ENCODE data around the gene OSCP1. TPM values are rescaled to one million over a fixed set of nuclear protein-coding genes. Genes with fewer than 3 reads are reported as not detected.

The OSCP1 gene
- total and polyA plus RNA-seq, 4 donors = 16.9 to 31.4 (median 23.2) TPM

- TF ChIP-seq CTCF (IDR thresholded peaks at IDR 0.05; ENCODE audit: control extremely low read depth, extremely low read depth) = no peak
- DNase-seq = peak; percentile 36 to 47 (median 37)
- peak overlapping the region; percentile 56 to 57 for H3K9ac ChIP-seq (ENCODE audit: insufficient read depth in 1 of 2, low read length in 2 of 2)
- 0 to 1% methylated on average over 25 of the region's 25 CpGs for WGBS, 2 donors
- H3K36me3 ChIP-seq (ENCODE audit: control insufficient read depth in 4 of 4, insufficient read depth in 4 of 4, low read length in 4 of 4) = no peaks in the 10 kb centered on the region
- peak overlapping the region; percentile 87 for H3K4me3 ChIP-seq
- peaks cover 5 to 21% (median 19%) of the 10 kb centered on the region in 5 donors for H3K4me1 ChIP-seq (ENCODE audit: control insufficient read depth in 5 of 5, insufficient read depth in 5 of 5, low read length in 5 of 5)
- peak; percentile 4 for ATAC-seq (ENCODE audit: insufficient read depth, low FRiP score)
- H3K9me3 ChIP-seq (ENCODE audit: control insufficient read depth in 4 of 4, insufficient read depth in 3 of 4, low read length in 3 of 4) = no peaks in the 10 kb centered on the region
- H3K27ac ChIP-seq (ENCODE audit: low read depth in 1 of 2, low read length in 1 of 2) = peak overlapping the region; percentile 97 to 99
- no peaks in the 10 kb centered on the region for H3K27me3 ChIP-seq (ENCODE audit: control insufficient read depth in 3 of 3, insufficient read depth in 3 of 3, low read length in 2 of 3)
These were observed 65.5 kb downstream of the OSCP1 start for GRCh38 chr1:36384542-36385409.

GRCh38 chr1:36383240-36383639, 67.0 kb downstream of the OSCP1 start:
- no peak for ATAC-seq (ENCODE audit: insufficient read depth, low FRiP score)
- Histone ChIP-seq H3K4me3 (no peak overlapping the region), H3K4me1 (ENCODE audit: control insufficient read depth in 5 of 5, insufficient read depth in 5 of 5, low read length in 5 of 5) (peaks cover 5 to 23% (median 21%) of the 10 kb centered on the region in 5 donors), H3K27me3 (ENCODE audit: control insufficient read depth in 3 of 3, insufficient read depth in 3 of 3, low read length in 2 of 3) (no peaks in the 10 kb centered on the region), H3K36me3 (ENCODE audit: control insufficient read depth in 4 of 4, insufficient read depth in 4 of 4, low read length in 4 of 4) (no peaks in the 10 kb centered on the region), H3K27ac (ENCODE audit: low read depth in 1 of 2, low read length in 1 of 2) (peak overlapping the region in 1 of 2 donors; percentile 28), H3K9ac (ENCODE audit: insufficient read depth in 1 of 2, low read length in 2 of 2) (no peak overlapping the region), H3K9me3 (ENCODE audit: control insufficient read depth in 4 of 4, insufficient read depth in 3 of 4, low read length in 3 of 4) (no peaks in the 10 kb centered on the region)
- no peak for TF ChIP-seq CTCF (IDR thresholded peaks at IDR 0.05; ENCODE audit: control extremely low read depth, extremely low read depth)
- 73 to 81% methylated on average over 4 of the region's 4 CpGs for WGBS, 2 donors
- DNase-seq = no peak

- ATAC-seq (ENCODE audit: insufficient read depth, low FRiP score) = no peak
- peaks cover 5 to 25% (median 19%) of the 10 kb centered on the region in 5 donors for H3K4me1 ChIP-seq (ENCODE audit: control insufficient read depth in 5 of 5, insufficient read depth in 5 of 5, low read length in 5 of 5)
- H3K36me3 ChIP-seq (ENCODE audit: control insufficient read depth in 4 of 4, insufficient read depth in 4 of 4, low read length in 4 of 4) = no peaks in the 10 kb centered on the region
- no peak overlapping the region for H3K9ac ChIP-seq (ENCODE audit: insufficient read depth in 1 of 2, low read length in 2 of 2)
- 85 to 90% methylated on average over 4 of the region's 4 CpGs for WGBS, 2 donors
- TF ChIP-seq CTCF (IDR thresholded peaks at IDR 0.05; ENCODE audit: control extremely low read depth, extremely low read depth) = no peak
- H3K9me3 ChIP-seq (ENCODE audit: control insufficient read depth in 4 of 4, insufficient read depth in 3 of 4, low read length in 3 of 4) = no peaks in the 10 kb centered on the region
- no peak overlapping the region for H3K27ac ChIP-seq (ENCODE audit: low read depth in 1 of 2, low read length in 1 of 2)
- DNase-seq = no peak
- H3K4me3 ChIP-seq = no peak overlapping the region
- no peaks in the 10 kb centered on the region for H3K27me3 ChIP-seq (ENCODE audit: control insufficient read depth in 3 of 3, insufficient read depth in 3 of 3, low read length in 2 of 3)
These were observed 67.6 kb downstream of the OSCP1 start for GRCh38 chr1:36382669-36383068.
